HG03460 (cell line): ENCODE measurements around the gene STX17.
A peak's percentile ranks its signal among the peaks of the same experiment; 100 is the strongest.

Experiments used
- ATAC-seq: cut with Tn5 transposase; IDR thresholded peaks from one replicate; pipeline ENCODE4 v1.9.1; 2021; ENCODE audit not compliant: unreplicated experiment

The STX17 gene

DNA sequence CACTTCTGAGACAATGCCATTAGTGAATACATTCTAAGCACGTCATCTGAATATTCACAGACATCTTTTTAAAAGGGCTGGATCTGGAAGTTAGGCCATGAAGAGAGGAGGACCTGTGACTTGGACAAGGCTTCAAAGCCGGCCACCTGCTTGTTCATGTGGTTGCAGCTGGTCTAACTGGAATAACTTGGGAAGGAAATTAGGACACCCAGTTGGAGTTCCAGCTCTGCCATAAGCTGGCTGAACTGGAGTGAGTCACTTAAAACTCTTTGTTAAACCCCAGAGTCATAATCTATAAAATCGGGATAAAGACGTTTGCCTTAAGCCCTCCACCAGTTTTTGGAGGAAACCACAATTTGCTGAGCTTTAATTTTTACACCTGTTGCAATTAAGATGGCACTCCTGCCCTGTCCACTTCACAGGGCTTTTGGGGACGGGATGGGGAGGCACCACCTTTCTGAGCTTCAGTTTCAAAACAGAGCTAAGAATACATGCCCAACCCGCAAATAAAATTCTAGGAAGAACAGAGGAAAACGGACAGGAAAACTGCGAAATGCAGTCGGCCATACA, 536 bp upstream of the STX17 start:
- peak; percentile 1 for ATAC-seq

DNA sequence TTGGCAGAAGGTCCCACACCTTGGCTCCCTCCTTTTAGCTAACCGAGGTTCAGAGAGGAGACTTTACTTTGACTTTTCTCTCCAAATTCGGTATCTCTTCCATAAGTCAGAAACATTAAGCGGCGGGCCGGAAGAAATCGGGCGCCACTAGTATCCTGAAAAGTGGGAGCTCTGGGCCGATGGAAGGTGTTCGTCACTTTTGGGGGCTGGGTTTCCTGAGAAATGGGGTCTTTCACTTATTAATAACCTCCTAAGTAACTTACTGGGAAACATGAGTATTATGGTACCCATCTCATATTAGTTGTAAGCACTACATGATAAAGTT, 716 bp downstream of the STX17 start:
- ATAC-seq: no peak

DNA sequence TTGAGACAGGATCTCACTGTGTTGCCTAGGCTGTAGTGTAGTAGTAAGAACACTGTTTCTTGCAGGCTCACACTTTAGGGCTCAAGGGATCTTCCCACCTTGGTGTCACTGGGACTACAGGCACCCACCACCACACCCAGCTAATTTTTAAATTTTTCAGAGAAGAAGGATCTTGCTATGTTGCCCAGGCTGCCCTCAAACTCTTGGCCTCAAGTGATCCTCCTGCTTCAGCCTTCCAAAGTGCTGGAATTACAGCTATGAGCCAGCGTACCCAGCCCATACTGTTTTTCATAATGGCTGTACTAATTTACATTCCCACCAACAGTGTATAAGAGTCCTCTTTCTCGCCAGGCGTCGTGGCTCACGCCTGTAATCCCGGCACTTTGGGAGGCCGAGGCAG, 5.1 kb downstream of the STX17 start:
- ATAC-seq: no peak

DNA sequence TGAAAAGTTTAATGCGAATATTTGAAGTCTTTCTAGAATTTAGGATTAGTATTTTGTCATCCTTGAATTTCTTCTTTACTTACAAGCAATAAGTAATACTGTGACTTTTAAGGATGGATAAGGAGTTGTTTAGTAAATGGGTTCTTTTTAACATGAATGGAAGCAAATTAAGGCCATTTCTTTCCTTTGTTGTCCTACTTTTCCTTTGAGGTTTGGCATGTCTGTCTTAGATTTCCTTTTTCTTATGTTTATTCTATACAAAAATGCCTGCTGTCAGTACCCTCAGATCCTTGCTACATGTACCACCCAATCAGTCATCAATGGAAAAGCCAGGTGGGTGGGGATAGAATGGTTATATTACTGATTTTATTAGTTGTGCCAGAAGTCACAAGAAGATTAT, 10.2 kb downstream of the STX17 start:
- ATAC-seq: no peak

DNA sequence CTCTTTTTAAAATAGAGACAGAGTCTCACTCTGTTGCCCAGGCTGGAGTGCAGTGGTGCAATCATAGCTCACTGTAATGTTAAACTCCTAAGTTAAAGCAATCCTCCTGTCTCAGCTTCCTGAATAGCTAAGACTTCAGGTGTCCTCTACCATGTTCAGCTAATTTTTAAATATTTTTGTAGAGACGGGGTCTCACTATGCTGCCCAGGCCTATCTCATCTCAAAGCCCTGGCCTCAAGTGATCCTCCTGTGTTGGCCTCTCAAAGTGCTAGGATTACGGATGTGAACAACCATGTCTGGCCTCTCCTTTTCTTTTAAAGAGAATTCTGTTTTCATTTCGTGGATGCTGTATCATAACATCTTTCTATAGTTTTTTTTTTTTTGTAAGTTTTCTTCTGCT, 11.7 kb downstream of the STX17 start:
- ATAC-seq: no peak

DNA sequence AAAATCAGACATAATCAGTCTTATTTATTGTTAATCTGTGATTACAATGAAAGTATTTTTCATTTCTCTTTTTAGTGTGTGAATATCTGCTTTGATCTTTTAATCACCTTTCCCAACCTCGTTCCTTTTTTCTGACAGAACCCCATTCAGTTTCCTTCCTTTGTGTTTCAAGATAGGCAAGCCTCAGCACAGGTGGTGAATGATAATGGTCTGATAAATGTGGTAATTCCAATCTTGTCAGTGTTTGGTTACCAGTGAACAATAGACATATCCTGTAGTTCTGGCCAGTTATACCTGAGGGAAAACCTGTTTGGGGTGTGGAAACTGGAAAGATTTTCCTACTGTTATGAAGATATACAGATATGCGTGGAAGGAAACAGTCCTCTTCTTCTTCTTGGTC, 13.5 kb downstream of the STX17 start:
- ATAC-seq: no peak

DNA sequence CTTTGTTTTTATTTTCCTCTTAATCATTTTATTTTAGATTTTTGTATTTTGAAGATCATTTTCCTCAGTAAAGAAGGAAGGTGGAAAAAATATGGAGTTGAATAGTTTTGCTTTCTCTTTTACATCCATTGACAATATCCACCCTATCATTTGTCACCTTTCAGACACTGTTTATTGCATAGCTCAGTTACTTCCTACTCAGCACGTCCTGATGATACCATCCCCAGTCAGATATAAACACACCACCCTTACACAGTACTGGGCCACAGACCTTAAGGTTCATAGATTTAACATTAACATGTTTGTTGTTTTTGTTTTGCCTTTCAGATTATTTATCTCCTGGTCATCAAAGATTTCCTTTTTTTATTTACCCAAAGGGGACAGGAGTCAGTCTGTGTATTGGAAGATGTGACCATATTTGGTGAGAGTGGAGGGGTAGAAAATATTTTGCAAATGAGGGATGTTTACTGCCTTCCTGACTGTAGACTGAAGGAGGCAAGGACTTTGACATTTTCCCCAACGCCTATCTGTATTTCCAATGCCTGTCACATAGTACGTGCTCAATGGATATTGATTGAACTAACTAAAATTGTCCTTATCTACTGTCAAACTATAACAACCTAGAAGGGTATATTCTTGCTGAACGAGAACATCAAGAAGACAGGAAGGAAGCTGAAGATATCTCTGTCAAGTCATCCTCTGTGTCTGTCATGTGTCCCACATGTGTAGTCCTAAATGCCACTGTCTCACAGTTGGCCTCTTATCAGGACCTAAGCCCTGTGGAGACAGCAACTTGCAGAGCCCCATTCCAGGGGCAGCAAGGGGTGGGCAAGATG, 15.6 kb downstream of the STX17 start:
- no peak for ATAC-seq

DNA sequence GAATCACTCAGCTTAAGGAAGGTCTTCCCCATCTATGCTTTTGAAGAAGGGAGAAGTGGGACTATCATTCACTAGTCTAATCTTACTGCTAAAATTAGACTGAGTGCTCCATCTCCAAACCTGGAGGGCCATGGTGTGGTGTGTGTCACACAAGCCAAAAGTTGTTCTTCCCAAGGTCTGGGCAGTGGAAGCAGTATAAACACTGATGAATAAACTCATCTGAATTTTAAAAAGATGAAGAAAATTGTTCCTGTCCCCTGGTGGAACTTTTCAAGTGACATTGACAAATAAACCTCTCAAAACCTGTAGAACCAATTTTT, 16.2 kb downstream of the STX17 start:
- no peak for ATAC-seq

DNA sequence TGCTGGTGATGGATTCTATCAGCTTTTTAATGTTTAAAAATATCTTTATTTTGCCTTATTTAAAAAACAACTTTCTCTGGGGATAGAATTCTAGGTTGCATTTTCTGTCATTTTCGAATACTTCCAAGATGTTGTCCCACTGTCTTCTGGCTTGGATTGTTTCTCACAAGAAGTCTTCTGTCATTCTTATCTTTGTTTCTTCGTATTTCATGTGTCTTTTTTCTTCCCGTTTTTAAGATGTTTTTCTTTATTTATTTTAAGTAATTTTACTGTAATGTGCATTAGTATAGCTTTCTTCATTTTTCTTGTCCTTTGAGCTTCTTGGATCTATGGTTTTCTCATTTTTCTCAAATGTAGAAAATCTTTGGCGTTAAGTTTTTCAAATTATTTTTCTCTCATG, 19.1 kb downstream of the STX17 start:
- no peak for ATAC-seq

DNA sequence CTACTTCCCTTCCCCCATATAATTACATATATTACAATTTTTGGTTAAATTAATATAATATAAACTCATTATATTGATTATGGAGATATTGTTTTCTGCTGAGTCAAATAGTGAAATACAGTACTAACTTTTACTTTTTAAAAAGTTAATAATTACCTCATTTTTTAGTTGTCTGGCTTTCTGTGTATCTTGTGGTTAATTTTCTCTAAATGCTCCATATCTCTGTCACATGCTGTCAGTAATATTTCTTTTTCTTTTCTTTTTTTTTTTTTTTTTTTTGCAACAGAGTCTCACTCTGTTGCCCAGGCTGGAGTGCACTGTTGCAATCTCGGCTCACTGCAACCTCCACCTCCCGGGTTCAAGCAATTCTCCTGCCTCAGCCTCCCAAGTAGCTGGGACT, 23.2 kb downstream of the STX17 start:
- no peak for ATAC-seq

DNA sequence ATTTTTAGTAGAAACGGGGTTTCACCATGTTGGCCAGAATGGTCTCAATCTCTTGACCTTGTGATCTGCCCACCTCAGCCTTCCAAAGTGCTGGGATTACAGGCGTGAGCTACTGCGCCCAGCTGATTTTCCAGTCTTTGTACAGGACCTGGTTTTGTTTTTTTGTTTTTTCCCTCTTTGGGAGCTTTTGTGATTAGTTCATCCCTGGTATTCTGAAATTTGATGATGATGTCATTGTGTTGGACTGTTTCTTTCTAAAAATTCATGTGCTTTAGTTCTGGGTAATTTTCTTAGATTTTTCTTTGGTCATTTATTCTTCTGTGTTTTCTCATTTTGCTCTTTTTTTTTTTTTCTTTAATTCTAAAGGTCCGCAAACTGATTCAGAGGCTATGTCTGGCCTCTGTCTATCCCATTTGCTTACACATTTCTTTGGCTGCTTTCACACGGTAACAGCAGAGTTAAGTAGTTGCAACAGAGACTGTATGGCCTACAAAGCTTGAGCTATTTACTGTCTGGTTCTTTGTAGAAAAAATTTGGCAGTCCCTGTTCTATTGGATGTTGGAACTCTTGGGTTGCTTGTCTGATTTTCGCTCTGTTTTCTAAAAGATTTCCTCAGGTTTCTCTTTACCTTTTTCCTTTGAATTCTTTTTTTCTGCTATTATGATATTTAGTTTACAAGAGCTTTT, 24.8 kb downstream of the STX17 start:
- ATAC-seq: no peak

DNA sequence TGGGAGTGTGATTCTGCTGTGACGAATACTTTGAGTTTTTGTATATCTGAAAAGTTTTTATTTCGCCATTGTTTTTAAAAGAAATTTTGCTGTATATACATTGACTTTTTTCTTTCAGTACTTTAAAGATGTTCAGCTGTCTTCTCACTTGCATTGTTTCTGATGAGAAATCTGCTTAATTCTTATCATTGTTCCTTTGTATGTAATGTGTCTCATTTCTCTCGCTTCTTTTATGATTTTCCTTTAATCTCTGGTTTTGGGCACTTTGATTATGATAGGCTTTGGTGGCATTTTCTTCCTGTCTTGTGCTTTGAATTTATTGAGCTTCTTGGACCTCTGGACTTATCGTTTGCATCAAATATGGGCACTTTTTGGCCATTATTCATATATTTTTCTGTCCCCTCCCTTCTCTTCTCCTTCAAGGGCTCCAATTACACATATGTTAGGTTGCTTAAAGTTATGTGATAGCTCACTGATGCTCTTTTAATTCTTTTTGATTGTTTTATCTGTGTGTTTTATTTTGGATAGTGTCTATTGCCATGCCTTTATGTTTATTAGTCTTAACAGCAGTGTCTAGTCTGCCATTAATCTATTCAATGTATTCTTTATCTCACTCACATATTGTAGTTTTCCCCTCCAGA, 30.6 kb downstream of the STX17 start:
- ATAC-seq: no peak

DNA sequence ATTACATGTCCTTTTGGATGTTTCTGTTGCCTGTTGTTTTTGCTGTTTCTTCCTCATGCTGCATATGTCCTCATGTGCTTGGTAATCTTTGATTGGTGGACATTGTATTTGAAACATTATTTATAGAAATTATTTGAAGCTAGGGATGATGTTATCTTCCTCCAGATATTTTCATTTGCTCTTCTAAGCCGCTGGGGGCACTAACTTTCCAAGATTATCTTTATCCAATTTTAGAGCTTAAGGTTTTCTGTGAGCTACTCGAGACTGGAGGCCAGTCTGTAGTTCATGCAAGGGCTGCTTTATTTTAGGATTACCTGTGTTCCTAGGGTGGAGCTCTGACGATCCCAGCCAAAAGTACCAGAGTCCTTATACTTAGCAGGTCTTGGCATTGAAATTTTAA, 40.9 kb downstream of the STX17 start:
- ATAC-seq: no peak

DNA sequence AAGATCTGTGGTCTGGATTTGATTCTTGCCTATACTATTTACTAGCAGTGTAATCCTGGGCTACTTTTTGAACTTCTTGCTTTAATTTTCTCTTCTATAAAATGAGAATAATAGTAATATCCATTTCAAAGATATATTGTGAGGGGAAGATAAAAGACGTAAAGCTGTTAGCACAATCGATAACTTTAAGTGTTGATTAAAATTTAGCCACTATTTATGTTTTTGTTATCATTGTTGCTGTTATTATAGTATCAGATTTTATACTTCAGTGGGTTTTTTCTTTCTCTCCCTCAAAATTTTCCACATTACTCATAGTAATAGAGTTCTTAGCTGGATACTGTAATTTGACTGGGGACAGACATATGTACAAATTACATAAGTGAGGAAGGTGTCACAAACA, 42.0 kb downstream of the STX17 start:
- no peak for ATAC-seq

DNA sequence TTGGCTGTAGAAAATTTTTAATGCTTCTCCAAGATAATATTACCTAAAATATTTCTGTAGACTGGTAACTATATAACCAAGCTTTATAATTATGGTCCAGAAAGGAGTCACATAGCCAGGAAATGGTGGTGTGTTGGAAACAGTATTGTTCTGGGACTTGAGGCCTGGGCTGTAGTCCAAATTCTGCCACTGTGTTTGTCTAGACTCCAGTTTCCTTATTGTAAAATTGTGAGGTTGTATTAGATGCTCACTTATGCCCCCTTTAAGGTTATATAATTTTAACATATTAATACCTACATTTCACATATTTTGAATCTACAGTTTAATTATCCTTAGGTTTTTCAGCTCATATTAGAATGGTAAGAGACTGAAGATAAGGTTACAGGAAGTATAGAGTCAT, 42.4 kb downstream of the STX17 start:
- no peak for ATAC-seq

DNA sequence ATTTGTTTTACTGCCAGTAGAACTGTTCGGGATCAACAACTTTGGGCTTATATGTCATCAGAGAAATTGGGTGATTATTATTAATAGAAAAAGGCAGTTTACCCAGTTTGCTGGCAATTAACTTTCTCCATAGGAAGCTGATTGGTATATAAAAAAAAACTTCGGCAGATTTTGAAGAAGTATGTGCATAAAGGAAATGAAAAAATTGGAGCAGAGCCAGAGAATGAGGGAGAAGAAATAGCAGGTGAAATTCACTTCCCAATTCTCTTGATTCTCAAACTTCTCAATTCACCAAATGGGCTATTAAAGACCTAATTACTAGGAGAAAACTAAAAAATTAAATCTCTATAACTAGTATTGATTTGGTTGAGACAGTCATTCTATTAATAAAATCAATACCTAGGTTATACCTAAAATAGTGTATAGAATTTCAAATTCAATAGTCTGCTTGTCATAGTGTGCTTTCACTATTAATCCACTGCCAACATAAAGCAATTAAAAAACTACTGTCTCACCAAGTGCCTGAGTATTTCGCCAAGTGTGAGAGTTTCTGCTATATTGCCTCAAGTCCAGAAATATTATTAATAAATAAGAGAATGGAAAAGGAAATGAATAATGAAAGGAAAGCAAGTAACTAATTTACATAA, 47.5 kb downstream of the STX17 start:
- ATAC-seq: no peak

DNA sequence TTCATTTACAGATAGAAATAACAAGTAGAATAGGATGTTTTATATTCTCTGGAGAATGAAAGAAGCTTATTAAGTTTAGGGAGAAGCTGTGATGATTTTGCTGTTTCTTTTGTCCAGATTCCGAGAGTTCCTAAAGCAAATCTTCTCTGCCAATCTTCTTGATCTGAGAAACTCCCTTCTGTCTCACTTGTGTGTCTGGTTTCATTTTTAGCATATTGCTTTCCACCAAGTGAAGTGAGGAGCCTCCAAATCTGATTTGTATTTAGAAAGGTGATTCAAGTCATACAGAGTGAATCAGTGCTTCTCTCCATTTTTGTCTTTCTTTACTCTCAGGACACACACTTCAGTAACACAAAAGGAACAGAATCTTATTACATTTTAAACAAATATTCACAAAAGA, 48.4 kb downstream of the STX17 start:
- ATAC-seq: no peak

DNA sequence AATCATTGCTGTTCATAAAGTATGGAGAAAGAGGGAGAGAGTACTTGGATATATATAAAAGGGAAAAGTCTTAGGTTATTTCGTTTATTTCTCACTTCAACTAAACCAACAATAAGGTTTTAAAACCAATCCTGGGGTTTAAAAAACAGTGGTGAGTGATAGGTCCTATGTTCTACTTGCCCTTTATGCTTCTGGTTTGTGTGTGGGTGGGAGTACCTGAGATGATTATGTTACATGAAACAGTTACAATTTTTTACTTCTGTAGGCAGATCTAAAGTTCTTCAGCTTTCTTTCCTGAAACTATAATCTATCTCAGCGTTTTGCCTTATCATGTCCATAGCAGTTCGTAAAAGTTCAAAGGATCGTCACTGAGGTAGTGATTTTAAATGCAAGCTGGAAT, 49.2 kb downstream of the STX17 start:
- no peak for ATAC-seq

DNA sequence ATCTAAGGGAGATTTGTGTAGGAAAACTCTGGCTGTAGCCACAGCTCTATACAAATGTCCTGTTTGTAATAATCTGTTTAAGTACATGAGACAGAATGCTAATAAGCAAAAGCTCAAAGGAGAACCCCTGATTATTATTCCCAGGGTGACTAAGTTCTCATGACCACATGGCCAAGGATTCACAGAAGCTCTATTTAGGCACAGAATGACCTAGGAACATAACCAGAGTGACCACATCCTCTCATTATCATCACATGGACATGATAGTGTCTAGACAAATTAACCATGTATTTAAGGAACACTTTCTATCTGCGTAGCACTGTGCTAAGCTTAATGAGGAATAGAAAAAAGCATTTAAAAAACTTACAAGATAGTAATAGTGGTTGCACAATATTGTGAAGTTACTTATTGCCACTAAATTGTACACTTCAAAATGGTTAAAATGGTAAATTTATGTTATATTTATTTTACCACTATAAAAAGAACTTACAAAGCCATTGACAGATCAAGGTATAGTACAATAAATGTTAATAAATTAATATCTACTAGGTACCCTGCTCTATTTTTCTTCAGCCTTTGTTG, 56.3 kb downstream of the STX17 start:
- no peak for ATAC-seq

DNA sequence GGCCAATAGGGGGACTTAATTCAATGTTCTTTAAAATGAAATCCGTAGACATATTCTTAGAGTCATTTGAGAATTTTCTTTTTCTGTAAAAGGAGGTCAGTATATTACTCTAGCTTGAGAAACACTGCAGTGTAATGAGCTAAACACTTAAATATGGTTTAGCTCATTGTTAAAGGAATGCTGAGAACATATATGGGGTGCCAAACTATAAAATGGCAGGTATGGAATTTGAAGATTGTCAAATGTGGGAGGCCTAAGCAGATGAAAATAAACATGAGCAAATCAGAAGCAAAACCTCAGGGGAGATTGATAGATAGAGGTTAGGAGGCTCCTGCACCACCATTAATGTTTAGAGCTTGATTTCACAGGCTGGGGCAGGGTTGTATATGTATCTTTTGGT, 57.9 kb downstream of the STX17 start:
- no peak for ATAC-seq

DNA sequence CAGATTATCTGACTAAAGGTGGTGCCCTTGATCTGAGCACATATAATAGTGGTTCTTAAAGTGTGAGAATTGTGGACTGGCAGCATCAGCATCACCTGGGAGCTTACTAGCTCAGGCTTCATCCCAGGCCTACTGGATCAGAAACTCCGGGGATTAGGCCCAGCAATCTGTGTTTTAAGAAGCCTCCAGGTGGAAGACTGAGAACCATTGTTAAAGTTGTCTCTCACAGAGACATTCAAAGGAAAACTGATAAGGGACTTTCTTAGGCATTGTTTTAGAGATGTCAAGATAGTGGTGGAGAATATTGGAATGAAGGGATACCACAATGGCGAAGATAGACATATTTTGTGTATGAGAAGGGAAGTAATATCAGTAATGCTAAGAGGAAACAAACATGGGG, 59.5 kb downstream of the STX17 start:
- ATAC-seq: no peak
